ENCODE measurements around the gene ZNF688. TPM values are rescaled to one million over a fixed set of nuclear protein-coding genes. Genes with fewer than 3 reads are reported as not detected.

ZNF688 gene
- total RNA-seq, 1 donor from 2014 or later: 18.7 TPM

DNA sequence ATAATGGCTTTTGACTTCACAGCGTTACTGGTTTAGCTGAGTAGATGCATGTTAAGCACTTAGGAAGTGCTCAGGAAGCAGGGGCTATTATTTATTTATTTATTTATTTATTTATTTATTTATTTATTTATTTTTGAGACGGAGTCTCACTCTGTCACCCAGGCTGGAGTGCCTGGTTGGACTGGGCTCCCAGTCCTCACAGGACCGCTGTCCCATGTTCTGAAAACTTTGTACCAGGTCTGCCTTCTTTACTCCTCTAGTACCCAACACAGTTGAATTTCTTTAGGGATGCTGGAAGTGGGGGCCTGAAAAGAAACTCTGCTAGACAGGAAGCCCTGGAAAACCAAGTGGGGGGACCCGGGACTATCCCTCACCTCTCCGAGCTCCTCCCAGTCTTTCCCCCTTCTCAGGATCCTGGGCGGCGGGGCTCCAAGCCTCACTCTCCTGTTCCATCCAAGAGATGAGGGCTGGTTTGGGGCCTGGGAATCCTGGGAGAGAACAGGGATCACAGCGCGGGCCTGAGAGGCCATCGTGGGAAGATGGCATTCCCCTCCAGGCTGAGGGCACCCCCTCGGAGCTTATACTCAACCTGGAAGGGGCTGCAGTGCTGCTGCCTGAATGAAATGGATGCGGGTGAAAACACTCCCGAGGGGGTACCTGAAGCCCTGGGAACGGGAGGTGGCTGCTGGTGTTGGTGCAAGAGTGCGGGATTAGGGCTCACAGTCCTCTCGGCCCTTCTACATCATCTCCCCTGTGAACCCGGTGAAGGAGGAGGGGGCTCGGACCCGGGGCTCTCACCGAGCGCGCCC lies 674 bp downstream of the ZNF688 start:
- H3K4me3 Mint-ChIP-seq (ENCODE audit: unreplicated experiment): peak overlapping the region; percentile 89
- H3K4me1 Mint-ChIP-seq (ENCODE audit: low read depth, unreplicated experiment): peaks cover 21% of the 10 kb centered on the region
- H3K9me3 Mint-ChIP-seq (ENCODE audit: unreplicated experiment): peaks cover 15% of the 10 kb centered on the region
- H3K36me3 Mint-ChIP-seq (ENCODE audit: unreplicated experiment): no peaks in the 10 kb centered on the region
- TF ChIP-seq, protein P1, sequence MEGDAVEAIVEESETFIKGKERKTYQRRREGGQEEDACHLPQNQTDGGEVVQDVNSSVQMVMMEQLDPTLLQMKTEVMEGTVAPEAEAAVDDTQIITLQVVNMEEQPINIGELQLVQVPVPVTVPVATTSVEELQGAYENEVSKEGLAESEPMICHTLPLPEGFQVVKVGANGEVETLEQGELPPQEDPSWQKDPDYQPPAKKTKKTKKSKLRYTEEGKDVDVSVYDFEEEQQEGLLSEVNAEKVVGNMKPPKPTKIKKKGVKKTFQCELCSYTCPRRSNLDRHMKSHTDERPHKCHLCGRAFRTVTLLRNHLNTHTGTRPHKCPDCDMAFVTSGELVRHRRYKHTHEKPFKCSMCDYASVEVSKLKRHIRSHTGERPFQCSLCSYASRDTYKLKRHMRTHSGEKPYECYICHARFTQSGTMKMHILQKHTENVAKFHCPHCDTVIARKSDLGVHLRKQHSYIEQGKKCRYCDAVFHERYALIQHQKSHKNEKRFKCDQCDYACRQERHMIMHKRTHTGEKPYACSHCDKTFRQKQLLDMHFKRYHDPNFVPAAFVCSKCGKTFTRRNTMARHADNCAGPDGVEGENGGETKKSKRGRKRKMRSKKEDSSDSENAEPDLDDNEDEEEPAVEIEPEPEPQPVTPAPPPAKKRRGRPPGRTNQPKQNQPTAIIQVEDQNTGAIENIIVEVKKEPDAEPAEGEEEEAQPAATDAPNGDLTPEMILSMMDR (IDR thresholded peaks at IDR 0.05; ENCODE audit: partially characterized antibody, unreplicated experiment): no peak
- H3K27me3 Mint-ChIP-seq (ENCODE audit: unreplicated experiment): peaks cover 6% of the 10 kb centered on the region
- peak overlapping the region; percentile 96 for H3K27ac Mint-ChIP-seq (ENCODE audit: unreplicated experiment)
- DNase-seq: peak; percentile 44

DNA sequence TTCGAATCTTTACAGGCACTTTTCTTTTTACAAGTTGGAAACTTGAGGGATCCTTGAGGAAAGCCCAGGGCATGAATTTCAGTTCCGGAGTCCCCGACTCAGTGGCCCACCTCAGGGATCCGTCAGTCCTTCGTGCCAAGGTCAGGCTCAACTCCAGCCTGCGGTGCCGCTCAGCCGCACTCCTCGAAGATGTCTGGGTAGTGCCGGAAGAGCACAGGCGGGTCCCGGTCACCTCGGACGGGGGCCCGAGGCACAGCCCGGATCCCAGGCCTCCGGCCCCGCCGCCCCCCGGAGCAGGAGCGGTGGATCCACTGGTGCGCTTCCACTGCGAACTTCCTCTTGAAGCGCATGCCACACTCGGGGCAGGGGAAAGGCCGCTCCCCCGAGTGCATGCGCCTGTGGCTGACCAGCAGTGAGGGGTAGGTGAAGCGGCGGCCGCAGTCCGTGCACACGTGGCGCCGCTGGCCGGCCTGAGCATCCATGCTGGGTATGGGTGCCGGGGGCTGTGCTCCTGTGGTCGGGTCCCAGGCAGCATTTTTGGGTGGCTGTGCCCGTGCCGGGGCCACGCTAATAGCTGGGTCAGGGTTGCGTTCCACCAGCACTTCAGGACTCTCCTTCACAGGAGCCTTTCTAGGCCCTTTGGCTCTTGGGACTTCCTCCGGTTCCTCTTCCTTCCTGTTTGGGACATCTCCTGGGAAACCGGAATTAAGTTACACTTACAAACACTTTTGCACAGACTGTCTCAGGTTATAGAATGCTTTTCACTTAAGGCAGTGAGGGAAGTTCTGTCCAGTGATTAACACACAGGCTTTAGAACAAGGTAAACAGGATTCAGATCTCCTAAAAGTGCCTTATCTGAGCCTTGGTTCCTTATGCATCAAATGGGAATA lies 1.5 kb downstream of the ZNF688 start:
- peaks cover 12% of the 10 kb centered on the region for H3K27me3 Mint-ChIP-seq (ENCODE audit: unreplicated experiment)
- TF ChIP-seq, protein P1 (IDR thresholded peaks at IDR 0.05; ENCODE audit: partially characterized antibody, unreplicated experiment): no peak
- no peak for DNase-seq
- peaks cover 27% of the 10 kb centered on the region for H3K4me1 Mint-ChIP-seq (ENCODE audit: low read depth, unreplicated experiment)
- H3K27ac Mint-ChIP-seq (ENCODE audit: unreplicated experiment): peak overlapping the region; percentile 67
- peak overlapping the region; percentile 89 for H3K4me3 Mint-ChIP-seq (ENCODE audit: unreplicated experiment)
- no peaks in the 10 kb centered on the region for H3K36me3 Mint-ChIP-seq (ENCODE audit: unreplicated experiment)
- peaks cover 21% of the 10 kb centered on the region for H3K9me3 Mint-ChIP-seq (ENCODE audit: unreplicated experiment)

DNA sequence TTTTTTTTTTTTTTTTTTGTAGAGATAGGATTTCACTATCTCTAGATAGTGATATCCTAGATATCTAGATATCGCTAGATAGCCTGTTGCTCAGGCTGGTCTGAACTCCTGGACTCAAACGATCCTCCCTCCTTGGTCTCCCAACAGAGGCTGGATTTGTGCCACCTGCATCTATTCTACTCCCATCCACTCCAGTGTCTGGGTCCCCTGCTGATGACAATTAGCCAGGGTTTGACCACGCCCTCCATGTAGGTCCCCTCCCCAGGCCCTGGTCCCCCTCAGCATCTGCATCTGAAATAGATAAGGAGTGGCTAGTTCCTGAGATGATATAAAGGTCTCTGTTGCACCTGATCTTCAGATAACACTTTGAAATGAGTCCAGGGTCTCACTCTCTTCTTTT lies 2.2 kb downstream of the ZNF688 start:
- TF ChIP-seq, protein P1 (IDR thresholded peaks at IDR 0.05; ENCODE audit: partially characterized antibody, unreplicated experiment): no peak
- Mint-ChIP-seq H3K4me1 (ENCODE audit: low read depth, unreplicated experiment) (peaks cover 29% of the 10 kb centered on the region), H3K27me3 (ENCODE audit: unreplicated experiment) (peaks cover 12% of the 10 kb centered on the region), H3K4me3 (ENCODE audit: unreplicated experiment) (no peak overlapping the region), H3K9me3 (ENCODE audit: unreplicated experiment) (peaks cover 21% of the 10 kb centered on the region), H3K36me3 (ENCODE audit: unreplicated experiment) (no peaks in the 10 kb centered on the region), H3K27ac (ENCODE audit: unreplicated experiment) (no peak overlapping the region)
- no peak for DNase-seq

DNA sequence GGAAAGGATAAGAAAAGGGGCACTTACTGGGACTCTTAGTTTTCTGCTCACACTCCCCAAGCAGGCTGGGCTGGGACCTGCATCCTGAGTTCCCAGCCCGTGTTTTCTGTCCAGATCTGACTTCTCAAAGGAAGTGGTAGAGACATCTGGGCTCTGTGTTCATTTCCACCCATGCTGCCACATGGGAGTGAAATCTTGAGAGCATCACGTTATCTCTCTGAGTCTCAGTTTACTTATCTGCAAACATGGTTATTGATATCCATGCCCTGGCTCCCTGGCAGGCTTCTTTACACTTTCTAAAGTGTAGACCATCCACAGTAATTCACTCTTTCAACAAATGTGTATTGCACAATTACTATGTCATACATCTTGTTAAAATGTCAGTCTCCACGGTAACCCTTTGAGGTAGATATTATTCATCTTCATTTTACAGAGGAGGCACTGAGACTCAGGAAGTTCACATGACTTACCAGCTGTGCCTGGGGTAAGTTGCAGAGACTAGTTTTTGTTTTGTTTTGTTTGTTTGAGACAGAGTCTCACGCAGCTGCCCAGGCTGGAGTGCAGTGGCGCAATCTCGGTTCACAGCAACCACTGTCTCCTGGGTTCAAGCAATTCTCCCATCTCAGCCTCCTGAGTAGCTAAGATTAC lies 3.4 kb downstream of the ZNF688 start:
- Mint-ChIP-seq H3K27me3 (ENCODE audit: unreplicated experiment) (peaks cover 12% of the 10 kb centered on the region), H3K36me3 (ENCODE audit: unreplicated experiment) (no peaks in the 10 kb centered on the region), H3K27ac (ENCODE audit: unreplicated experiment) (no peak overlapping the region), H3K4me1 (ENCODE audit: low read depth, unreplicated experiment) (peaks cover 29% of the 10 kb centered on the region), H3K9me3 (ENCODE audit: unreplicated experiment) (peaks cover 16% of the 10 kb centered on the region), H3K4me3 (ENCODE audit: unreplicated experiment) (peak overlapping the region; percentile 30)
- TF ChIP-seq, protein P1 (IDR thresholded peaks at IDR 0.05; ENCODE audit: partially characterized antibody, unreplicated experiment): no peak
- no peak for DNase-seq
